Ectodermal cell (in vitro differentiated cells): Measurements from ENCODE around the gene ATL1.

ENCODE experiments used
- H3K27ac ChIP-seq: 2 replicates; pipeline ENCODE4 v1.7.0; 2013; ENCODE audit warnings: mild to moderate bottlenecking, low read depth, low read length; ENCODE audit not compliant: insufficient read depth, poor library complexity, severe bottlenecking
- H3K27me3 ChIP-seq: 2 replicates; pipeline ENCODE4 v1.7.0; 2013; ENCODE audit warnings: mild to moderate bottlenecking, low read length; ENCODE audit not compliant: insufficient read depth, control insufficient read depth, poor library complexity, severe bottlenecking
- H3K36me3 ChIP-seq: one replicate; pipeline ENCODE4 v1.7.0; 2013; ENCODE audit warnings: low read length; ENCODE audit not compliant: control insufficient read depth, insufficient read depth
- H3K4me1 ChIP-seq: one replicate; pipeline ENCODE4 v1.7.0; 2013; ENCODE audit warnings: low read length; ENCODE audit not compliant: control insufficient read depth, insufficient read depth
- H3K4me3 ChIP-seq: 2 replicates; pipeline ENCODE4 v1.7.0; 2013; ENCODE audit warnings: low read depth, low read length, control low read depth; ENCODE audit not compliant: insufficient read depth
- H3K9me3 ChIP-seq: 2 replicates; pipeline ENCODE4 v1.7.0; 2013; ENCODE audit warnings: mild to moderate bottlenecking, low read length, moderate library complexity; ENCODE audit not compliant: control insufficient read depth
- WGBS, 2 experiments: methylation state at CpG; one replicate each; pipeline ENCODE4 v1.1.7; 2013; ENCODE audit warnings: missing lambda C conversion rate in 2 of 2; 5-methylcytosine and 5-hydroxymethylcytosine counted together

The ATL1 gene

GRCh38 chr14:50528000-50528399 lies 31.9 kb upstream of the ATL1 start:
- Histone ChIP-seq H3K4me3 (no peak overlapping the region), H3K9me3 (no peaks in the 10 kb centered on the region), H3K27ac (no peak overlapping the region), H3K36me3 (no peaks in the 10 kb centered on the region), H3K27me3 (peaks cover 4% of the 10 kb centered on the region), H3K4me1 (peaks cover 13% of the 10 kb centered on the region)
- 100% methylated on average over 1 of the region's 1 CpG for WGBS, 2 experiments

DNA sequence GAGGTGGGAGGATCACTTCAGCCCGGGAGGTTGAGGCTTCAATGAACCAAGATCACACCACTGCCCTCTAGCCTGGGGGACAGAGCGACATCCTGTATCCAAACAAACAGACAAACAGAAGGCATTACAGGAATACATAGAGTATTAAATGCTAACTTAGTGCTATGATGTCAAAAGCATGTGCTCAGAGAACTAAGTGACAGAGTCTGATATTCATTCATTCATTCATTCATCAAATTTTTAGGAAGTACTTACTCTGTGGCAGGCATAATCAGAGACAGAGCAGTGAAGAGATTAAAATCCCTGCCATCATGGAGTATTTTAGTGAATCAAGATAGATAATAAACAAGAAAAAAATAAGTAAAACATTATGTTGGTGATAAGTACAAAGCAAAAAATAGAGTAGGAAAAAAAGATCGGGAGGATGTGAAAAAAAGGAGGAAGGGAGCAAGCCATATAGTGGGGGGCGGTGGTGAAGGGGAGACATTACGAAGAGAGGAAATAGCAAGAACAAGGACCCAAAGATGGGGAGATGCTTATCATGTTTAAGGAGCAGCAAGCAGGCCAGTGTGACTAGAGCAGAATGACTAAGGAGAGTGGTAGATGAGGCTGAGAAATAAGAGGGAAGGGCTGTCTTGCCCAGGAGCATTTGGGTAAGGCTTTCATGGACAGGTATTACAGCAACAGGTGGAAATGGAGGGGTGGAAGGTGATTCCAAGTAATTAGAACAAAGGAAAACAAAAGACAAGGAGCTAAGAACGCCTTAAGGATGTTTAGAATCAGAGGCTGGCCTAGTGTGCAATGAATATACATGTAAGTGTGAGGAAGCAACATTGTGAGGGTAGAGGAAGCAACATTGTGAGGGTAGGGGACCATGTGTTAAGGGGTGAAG lies 30.4 kb upstream of the ATL1 start:
- H3K36me3 ChIP-seq, result no peaks in the 10 kb centered on the region
- no peak overlapping the region for H3K4me3 ChIP-seq
- H3K4me1 ChIP-seq, result peaks cover 11% of the 10 kb centered on the region
- no peaks in the 10 kb centered on the region for H3K9me3 ChIP-seq
- H3K27me3 ChIP-seq, result peaks cover 16% of the 10 kb centered on the region
- 84 to 89% methylated on average over 5 to 6 of the region's 6 CpGs for WGBS, 2 experiments
- no peak overlapping the region for H3K27ac ChIP-seq

DNA sequence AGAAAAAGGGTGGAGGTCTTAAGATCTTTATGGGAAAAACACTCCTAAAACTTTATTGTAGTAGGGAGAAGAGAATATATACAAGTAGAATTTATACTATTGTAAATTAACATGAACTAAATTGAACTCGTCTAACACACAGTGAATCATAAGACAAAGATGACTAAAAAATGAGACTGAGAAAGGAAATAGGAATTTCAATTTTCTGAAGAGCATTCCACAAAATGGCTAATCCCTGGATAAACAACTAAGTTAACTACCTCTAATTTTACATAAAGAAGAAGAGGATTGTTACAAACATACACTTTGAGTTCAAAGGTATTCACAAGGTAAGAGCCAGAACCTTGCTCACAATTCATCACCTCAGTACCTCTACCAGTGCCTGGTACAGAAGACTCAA lies 29.6 kb upstream of the ATL1 start:
- Histone ChIP-seq H3K9me3 (no peaks in the 10 kb centered on the region), H3K27ac (no peak overlapping the region), H3K36me3 (no peaks in the 10 kb centered on the region), H3K27me3 (peaks cover 16% of the 10 kb centered on the region), H3K4me3 (peak overlapping the region; percentile 60), H3K4me1 (peaks cover 11% of the 10 kb centered on the region)
- no CpG with 5 or more reads among the region's 1 CpG for WGBS, 2 experiments

- WGBS, 2 experiments, result 67 to 79% methylated on average over 4 to 8 of the region's 8 CpGs
- Histone ChIP-seq H3K9me3 (no peaks in the 10 kb centered on the region), H3K27me3 (peaks cover 16% of the 10 kb centered on the region), H3K4me1 (peaks cover 11% of the 10 kb centered on the region), H3K27ac (no peak overlapping the region), H3K4me3 (peak overlapping the region; percentile 60), H3K36me3 (no peaks in the 10 kb centered on the region)
Measured at GRCh38 chr14:50530794-50531365, 29.1 kb upstream of the ATL1 start.

DNA sequence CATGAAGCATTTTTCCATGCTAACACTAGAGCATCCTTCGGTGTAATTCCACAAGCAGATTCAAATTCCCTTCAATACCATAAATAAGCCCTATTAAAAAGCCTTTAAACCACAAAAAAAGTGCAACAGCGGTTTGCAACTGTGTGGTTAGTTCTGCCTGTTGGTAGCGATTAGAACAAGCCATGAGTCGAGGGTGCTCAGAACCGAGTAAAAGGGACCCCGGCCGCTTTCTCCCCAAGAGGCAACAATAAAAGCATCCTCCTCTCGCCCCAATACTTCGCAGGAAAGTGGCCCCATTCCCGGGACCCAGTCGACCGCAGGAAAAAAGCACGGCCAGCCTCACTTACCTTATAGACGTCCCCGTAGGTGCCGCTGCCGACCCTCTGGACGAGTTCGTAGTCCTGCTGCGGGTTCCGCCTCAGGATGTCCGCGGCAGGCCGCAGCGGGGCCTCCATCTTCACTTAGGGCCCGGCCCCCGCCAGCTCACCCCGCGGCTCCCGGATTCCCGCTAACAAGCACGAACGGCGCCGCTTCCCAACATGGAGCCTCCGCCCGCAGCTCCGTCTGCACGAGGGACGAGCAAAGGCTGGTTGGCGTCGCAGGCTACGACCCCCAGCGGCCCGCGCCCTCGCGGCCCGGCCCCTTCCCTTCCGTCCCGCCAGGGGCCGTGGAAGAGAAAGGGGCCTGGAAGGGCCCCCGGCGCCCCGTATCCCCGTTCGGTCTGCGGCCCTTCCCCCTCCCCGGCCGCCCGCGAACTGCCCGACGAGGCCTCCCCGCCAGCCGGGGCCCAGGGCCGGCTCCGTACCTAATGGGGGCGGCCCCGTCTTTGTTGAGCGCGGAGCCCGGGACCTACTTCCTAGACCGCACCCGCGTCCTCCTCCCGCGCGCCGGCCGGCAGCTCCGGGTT lies 28.1 kb upstream of the ATL1 start:
- Histone ChIP-seq H3K36me3 (no peaks in the 10 kb centered on the region), H3K4me3 (peak overlapping the region; percentile 60), H3K9me3 (no peaks in the 10 kb centered on the region), H3K27ac (peak overlapping the region; percentile 74), H3K27me3 (peaks cover 16% of the 10 kb centered on the region), H3K4me1 (peaks cover 11% of the 10 kb centered on the region)
- 0% methylated on average over 82 of the region's 82 CpGs for WGBS, 2 experiments

GRCh38 chr14:50532502-50533240 lies 27.3 kb upstream of the ATL1 start, which contains the start of gene MAP4K5:
MAP4K5 (minus strand) TSS chr14:50532569; CDS start chr14:50532049, 520 bp downstream.
- Histone ChIP-seq H3K4me3 (peak within 1 kb of the TSS; percentile 60), H3K9me3 (no peaks in the 10 kb centered on the region), H3K27ac (peak within 1 kb of the TSS; percentile 74), H3K27me3 (peaks cover 16% of the 10 kb centered on the region), H3K36me3 (no peaks in the 10 kb centered on the region), H3K4me1 (peaks cover 11% of the 10 kb centered on the region)
- WGBS, 2 experiments, result 1% methylated on average over 60 of the region's 60 CpGs

- H3K36me3 ChIP-seq, result no peaks in the 10 kb centered on the region
- H3K27me3 ChIP-seq, result peaks cover 16% of the 10 kb centered on the region
- no peak overlapping the region for H3K27ac ChIP-seq
- WGBS, 2 experiments, result 64 to 70% methylated on average over 3 to 5 of the region's 5 CpGs
- peaks cover 11% of the 10 kb centered on the region for H3K4me1 ChIP-seq
- no peaks in the 10 kb centered on the region for H3K9me3 ChIP-seq
- H3K4me3 ChIP-seq, result peak overlapping the region; percentile 60
Measured at GRCh38 chr14:50533241-50533705, 26.7 kb upstream of the ATL1 start.

- H3K9me3 ChIP-seq, result no peaks in the 10 kb centered on the region
- H3K4me3 ChIP-seq, result no peak overlapping the region
- peaks cover 11% of the 10 kb centered on the region for H3K4me1 ChIP-seq
- WGBS, 2 experiments, result 69 to 83% methylated on average over 2 to 3 of the region's 3 CpGs
- no peaks in the 10 kb centered on the region for H3K36me3 ChIP-seq
- H3K27ac ChIP-seq, result no peak overlapping the region
- H3K27me3 ChIP-seq, result peaks cover 16% of the 10 kb centered on the region
Measured at GRCh38 chr14:50533806-50534205, 26.1 kb upstream of the ATL1 start.

DNA sequence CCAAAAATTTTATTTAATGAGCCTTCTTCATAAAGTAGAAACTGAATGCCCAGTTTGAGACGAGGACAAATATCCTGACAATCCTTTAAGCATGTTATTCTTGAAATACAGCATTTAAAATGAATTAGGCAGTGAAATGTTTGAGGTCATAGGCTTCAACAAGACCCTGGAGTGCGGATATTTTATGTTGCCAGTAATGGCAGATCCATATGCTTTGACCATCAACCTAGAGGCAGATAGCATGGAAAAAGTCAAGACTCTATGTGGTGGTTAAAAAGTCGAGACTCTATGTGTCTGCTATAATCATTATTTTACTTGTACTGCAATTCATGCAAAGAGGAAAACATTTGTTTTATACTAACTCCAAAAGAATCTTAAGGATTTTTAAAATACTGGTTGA lies 25.5 kb upstream of the ATL1 start:
- H3K27me3 ChIP-seq, result peaks cover 16% of the 10 kb centered on the region
- H3K9me3 ChIP-seq, result no peaks in the 10 kb centered on the region
- H3K4me1 ChIP-seq, result peaks cover 11% of the 10 kb centered on the region
- H3K27ac ChIP-seq, result no peak overlapping the region
- no peaks in the 10 kb centered on the region for H3K36me3 ChIP-seq
- H3K4me3 ChIP-seq, result no peak overlapping the region
- WGBS, 2 experiments, result 91 to 96% methylated on average over 2 to 3 of the region's 3 CpGs
